Stimulated activated CD8-positive, alpha-beta memory T cell treated with anti-CD3 and anti-CD28 coated beads, Interleukin-12 subunit alpha, Interleukin-12 subunit beta, amount 100 ng/mL, for 24 hours (primary cell): ENCODE results near the gene HNRNPDL.
"Not testable (repeated sequence)": the region's sequence is repeated elsewhere in the genome, so short reads cannot be mapped to it uniquely, and the experiment has no call there.

Experiments used
- DNase-seq: peaks from one replicate; pipeline ENCODE4 v3.0.0-alpha.2; 2020; ENCODE audit errors: extremely low read depth

Gene HNRNPDL

DNA sequence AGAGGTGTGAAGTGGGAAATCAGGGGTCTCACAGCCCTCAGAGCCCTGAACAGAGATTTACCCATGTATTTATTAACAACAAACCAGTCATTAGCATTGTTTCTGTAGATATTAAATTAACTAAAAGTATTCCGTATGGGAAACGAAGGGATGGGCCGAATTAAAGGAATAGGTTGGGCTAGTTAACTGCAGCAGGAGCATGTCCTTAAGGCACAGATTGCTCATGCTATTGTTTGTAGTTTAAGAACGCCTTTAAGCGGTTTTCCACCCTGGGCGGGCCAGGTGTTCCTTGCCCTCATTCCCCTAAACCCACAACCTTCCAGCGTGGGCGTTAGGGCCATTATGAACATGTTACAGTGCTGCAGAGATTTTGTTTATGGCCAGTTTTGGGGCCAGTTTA is 44.0 kb downstream of the HNRNPDL start:
- DNase-seq: not testable (repeated sequence)

DNA sequence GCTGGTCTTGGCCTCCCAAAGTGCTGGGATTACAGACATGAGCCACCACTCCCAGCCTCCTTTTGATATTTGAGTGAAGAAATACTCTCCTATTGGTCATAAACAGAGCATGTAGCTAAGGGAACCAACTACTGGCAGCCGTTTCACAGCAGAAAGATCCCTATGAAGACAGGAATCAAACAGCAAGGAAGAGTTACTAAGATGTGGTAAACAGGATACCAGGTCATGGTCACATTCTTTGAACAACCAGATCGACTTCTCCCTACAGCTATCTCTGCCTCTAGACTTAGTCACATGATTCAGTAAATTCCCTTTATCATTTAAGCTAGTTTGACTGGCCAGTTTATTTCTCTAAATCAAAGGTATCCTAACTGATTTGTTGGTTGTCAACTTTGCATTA is 47.5 kb downstream of the HNRNPDL start:
- no peak for DNase-seq

DNA sequence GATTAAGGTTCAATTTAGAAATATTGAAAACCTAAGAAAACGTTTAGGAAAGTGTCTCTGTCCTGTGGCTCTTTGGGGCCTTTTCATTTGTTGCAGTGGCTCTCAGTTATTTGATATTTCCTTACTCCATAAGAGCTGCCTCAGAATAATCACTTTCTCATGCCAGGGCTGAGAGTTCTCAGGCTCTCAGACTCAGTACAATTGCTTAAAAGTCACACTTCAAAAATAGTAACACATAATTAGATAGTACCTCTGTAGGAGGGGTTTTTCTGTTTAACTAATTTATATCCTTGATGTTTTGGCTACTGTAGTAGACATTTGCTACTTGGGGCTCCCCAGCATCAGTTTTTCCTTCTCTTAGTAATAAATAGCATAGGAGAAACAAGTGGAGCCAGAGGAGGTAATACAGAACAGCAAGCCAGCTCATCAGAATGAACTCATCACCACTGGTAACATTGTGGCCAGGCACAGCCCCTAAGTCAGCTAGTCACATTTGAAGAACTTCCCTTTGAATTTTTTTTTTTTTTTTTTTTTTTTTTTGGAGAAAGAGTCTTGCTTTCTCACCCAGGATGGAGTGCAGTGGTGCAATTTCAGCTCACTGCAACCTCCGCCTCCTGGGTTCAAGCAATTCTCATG is 48.5 kb downstream of the HNRNPDL start:
- no peak for DNase-seq

DNA sequence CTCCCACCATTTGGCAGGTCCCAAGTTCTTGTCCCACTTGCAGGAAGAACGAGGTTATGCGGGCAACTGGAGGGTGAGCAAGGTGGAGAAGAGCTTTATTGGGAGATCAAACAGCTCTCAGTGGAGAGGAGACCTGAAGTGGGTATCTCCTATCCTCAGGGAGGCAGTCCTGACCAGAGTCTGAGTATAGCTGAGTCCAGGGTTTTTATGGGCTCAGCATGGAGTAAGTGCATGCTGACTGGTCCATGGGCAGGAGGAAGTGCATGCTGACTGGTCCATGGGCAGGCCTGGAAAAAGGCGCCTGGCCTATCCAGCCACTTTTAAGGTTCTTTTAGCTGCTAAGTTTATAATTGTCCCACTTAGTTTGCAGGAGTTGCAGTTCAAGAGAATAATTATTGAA is 49.0 kb downstream of the HNRNPDL start:
- DNase-seq: no peak

DNA sequence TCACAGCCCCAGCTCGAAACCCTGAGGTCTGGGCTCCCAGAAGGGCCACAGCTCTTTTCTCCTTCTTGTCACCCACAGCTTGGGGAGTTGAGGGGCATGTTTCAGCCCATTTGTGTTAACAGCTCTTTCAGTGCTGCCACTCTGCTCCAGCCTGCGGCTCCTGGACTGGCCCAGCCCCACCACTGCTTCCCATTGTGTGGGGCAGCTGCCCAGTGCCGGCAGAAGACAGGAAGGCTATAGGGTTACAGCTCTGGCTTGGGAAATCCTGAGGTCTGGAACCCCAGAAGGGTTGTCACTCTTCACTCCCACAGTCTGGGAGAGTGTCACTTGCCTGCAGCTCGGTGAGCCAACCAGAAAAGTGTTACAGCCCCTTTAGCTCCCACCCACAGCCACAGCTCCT is 49.4 kb downstream of the HNRNPDL start:
- DNase-seq: no peak

DNA sequence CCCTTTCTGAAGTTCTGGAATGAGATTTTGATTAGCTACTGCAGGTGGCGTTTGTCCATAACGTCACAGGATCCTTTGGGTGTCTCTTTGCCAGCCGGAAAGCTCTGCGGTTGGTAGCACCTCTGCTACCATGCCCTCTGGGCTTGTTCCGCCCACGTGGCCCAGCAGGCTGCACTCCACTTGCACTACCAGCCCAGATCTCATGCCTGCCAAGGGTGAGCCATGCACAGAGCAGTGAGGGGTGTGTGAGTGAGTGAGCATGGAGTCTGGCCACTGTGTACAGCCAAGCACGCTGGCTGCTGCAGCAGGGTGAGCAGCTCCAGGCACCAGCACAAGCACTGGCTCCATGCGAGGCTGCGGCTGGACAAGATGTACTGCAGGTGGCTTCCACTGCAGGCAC is 49.9 kb downstream of the HNRNPDL start:
- no peak for DNase-seq

DNA sequence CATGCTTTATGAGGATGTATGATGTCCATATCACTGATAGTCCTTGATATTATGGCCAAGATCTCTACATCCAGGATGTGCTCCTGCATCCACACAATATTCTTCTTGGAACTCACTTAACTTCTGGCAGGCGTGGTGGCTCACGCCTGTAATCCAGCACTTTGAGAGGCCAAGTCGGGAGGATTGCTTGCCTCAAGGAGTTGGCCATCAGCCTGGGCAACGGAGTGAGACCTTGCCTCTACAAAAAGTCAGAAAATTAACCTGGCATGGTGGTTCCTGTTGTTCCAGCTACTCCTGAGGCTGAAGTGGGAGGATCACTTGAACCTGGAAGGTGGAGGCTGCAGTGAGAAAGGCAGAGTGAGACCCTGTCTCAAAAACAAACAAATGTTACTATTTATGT is 54.2 kb downstream of the HNRNPDL start:
- no peak for DNase-seq

DNA sequence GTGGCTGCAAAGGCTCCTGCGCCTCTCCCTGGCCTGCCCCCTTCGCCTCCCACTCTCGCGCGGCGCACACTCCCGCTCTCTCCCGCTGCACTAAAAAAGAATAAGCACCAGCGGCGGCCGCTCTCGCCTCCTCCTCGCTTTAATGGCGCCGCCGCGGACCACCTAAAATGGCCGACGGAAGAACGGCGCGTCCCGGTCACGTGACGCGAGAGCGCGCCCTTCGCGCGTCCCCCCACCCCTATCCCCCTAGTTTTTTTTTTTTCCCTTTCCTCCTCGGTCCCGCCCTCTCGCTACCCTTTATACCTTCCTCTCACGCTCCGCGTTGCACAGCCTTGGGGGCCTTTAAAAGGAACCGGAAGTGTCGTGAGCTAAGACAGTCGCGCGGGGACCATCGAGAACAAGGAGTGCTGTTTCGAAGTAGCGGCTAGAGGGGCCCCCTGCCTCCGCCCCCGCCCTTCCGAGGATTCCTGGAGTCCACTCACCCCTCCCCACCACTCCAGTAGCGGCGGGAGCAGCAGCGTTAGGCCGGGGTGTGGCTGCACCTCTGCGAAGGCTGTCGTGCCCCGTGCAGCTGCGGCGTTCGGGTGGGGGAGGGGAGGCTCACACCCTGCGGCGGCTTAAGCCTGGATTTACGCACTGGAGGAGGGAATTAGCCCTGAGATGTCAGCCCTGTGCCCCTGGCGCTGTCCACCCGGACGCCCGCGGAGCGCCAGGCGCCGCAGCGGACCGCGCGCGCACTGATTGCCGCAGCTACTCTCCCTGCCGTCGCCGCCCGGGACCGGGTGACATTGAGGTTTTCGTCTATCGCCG is 56.2 kb downstream of the HNRNPDL start, which contains the start of gene HNRNPD:
Gene HNRNPD, minus strand, starts transcription at position 176 of the 810 bp plus-strand sequence. CDS start 313 bp downstream, outside the sequence.
- DNase-seq: peak; percentile 88

DNA sequence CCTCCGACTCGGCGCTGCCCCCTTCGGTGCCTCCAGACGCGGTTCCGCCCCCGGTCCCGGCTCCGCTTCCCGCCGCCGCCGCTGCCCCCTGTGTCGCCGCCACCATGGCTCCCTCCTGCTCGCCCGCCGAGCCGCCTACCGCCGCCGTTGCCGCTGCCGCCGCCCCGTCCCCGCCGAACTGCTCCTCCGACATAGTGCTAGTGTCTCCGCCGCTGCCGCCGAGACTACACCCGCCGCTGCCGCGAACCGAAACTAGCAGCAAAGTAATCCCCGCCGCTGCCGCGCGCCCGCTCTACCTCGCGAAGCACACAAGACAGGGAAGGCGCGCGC is 56.8 kb downstream of the HNRNPDL start:
- peak; percentile 17 for DNase-seq
